Heart left ventricle (tissue), 16 donors: ENCODE measurements around the gene SCP2. TPM values are rescaled to one million over a fixed set of nuclear protein-coding genes. Genes with fewer than 3 reads are reported as not detected.

ENCODE experiments used
- ATAC-seq, 4 donors: fragments of 200-7000 bp; cut with Tn5 transposase; one replicate each; pipeline ENCODE4 v1.9.1; 2020 to 2022; ENCODE audit warnings: moderate library complexity in 4 of 4, mild to moderate bottlenecking in 3 of 4, moderate number of reproducible peaks in 1 of 4
- DNase-seq, 5 donors: peaks; one replicate each; pipeline ENCODE4 v3.0.0-alpha.2; 2020
- H3K27ac ChIP-seq, 12 donors: fragments of 200-600 bp; sonication (generic) in 4 of 12; one replicate each; pipeline versions ENCODE4 v1.5.0 to v1.8.0; 2016 to 2022; ENCODE audit warnings: mild to moderate bottlenecking in 2 of 12
- H3K27me3 ChIP-seq, 9 donors: fragments of 200-600 bp; sonication (generic) in 2 of 9; one replicate each; pipeline versions ENCODE4 v1.5.1 to v1.8.0; 2016 to 2022; ENCODE audit warnings: mild to moderate bottlenecking in 3 of 9
- H3K36me3 ChIP-seq, 9 donors: fragments of 200-600 bp; sonication (generic) in 2 of 9; one replicate each; pipeline versions ENCODE4 v1.5.0 to v1.8.0; 2018 to 2022; ENCODE audit warnings: mild to moderate bottlenecking in 2 of 9
- H3K4me1 ChIP-seq, 12 donors: fragments of 200-600 bp; sonication (generic) in 4 of 12; one replicate each; pipeline versions ENCODE4 v1.5.0 to v1.8.0; 2016 to 2022; ENCODE audit warnings: mild to moderate bottlenecking in 3 of 12
- H3K4me3 ChIP-seq, 12 donors: fragments of 200-600 bp; sonication (generic) in 4 of 12; one replicate each; pipeline versions ENCODE4 v1.5.0 to v1.8.0; 2017 to 2022; ENCODE audit warnings: mild to moderate bottlenecking in 9 of 12, moderate library complexity in 4 of 12
- H3K9me3 ChIP-seq, 12 donors: fragments of 200-600 bp; sonication (generic) in 4 of 12; one replicate each; pipeline versions ENCODE4 v1.5.0 to v1.8.0; 2016 to 2022; ENCODE audit warnings: mild to moderate bottlenecking in 1 of 12
- POLR2A ChIP-seq, 2 donors: fragments of 450-650 bp; IDR thresholded peaks; one replicate each; pipeline ENCODE4 v1.6.1; 2017; ENCODE audit warnings: antibody characterized with exemption in 2 of 2, mild to moderate bottlenecking in 2 of 2, moderate library complexity in 2 of 2
- WGBS, 4 donors: extraction: QIAGEN DNeasy Blood & Tissue Kit in 2 of 4; methylation state at CpG; one replicate each; pipeline versions ENCODE4 v1.1.5 to v1.1.7; 2013 to 2018; 5-methylcytosine and 5-hydroxymethylcytosine counted together
- intact Hi-C, 10 donors: fragments of 100-400 bp; cut with DNase I; formaldehyde crosslinking; loops; one replicate each; pipeline versions ENCODE4 v1.11.1 to v1.14.2; 2022
- polyA plus RNA-seq, 2 donors: library from polyadenylated mRNA; stranded (reverse); fragments of 200-250 nt; gene quantifications; one replicate each; pipeline ENCODE4 v1.2.3, GENCODE V29; 2013
- total RNA-seq, 9 donors: library from RNA; depleted of rRNA in 2 of 9; stranded (reverse); fragments of >200 nt in 2 of 9; fragmentation: NEBNext Ultra II Directional in 3 of 9; extraction: Animal tissue kit (Norgen Biotek cat#: 25700) in 3 of 9; gene quantifications; one replicate each; pipeline versions ENCODE4 v1.1.0 to v1.2.4, GENCODE V29; 2016 to 2023
- TF ChIP-seq, protein P1 (sequence below), 12 donors: fragments of 200-600 bp; sonication (generic) in 4 of 12; IDR thresholded peaks; one replicate each; pipeline versions ENCODE4 v1.5.0 to v1.8.0; 2018 to 2022; ENCODE audit warnings: antibody characterized with exemption in 12 of 12, mild to moderate bottlenecking in 5 of 12
- donor health status: ischemic (EF 13 %, LVEDD 7.1; RV severe dilation, severe dysfunction).
- donor health status: healthy with polysubstance abuse.
- donor health status: DM: no; HTN: yes; CAD: no.
- donor health status: DM: no; HTN: no; CAD: no.
- donor health status: ischemic (EF 25% LVEDD 6.9; RV normal size, moderate dysfunction).
- donor health status: ischemic (EF 25% LVEDD 5.7; RV mildly dilated, moderate dysfunction).
- donor health status: healthy.
- donor health status: DM: yes; HTN: yes; CAD: no.
- donor health status: ischemic (EF 35%, LVEDD 5.7; RV mildly dilated, moderate dysfunction).
- donor health status: nonischemic (EF 11% LVEDD 7.7; RV severe dilation, severe dysfunction).
- donor health status: DM: yes; HTN: yes; CAD: no.
- donor health status: PGD.
- donor health status: ischemic (EF 29% LVEDD 5.4; RV normal size, mild dysfunction).
- donor health status: nonischemic (EF 23%, LVEDD 6.1; RV moderate dilation, normal function).

Gene SCP2
- total and polyA plus RNA-seq, 11 donors = 83.4 to 143 (median 132) TPM

GRCh38 chr1:52913014-52913413 is 14.1 kb upstream of the SCP2 start:
- DNase-seq (no peak), ATAC-seq (no peak)
- Histone ChIP-seq H3K4me1 (peaks cover 0 to 33% (median 8%) of the 10 kb centered on the region in 12 donors), H3K36me3 (peaks cover 0 to 21% (median 3%) of the 10 kb centered on the region in 9 donors), H3K9me3 (no peaks in the 10 kb centered on the region), H3K27me3 (no peaks in the 10 kb centered on the region), H3K4me3 (no peak overlapping the region), H3K27ac (no peak overlapping the region)
- no peak for TF ChIP-seq POLR2A (IDR thresholded peaks at IDR 0.05)
- TF ChIP-seq, protein P1, sequence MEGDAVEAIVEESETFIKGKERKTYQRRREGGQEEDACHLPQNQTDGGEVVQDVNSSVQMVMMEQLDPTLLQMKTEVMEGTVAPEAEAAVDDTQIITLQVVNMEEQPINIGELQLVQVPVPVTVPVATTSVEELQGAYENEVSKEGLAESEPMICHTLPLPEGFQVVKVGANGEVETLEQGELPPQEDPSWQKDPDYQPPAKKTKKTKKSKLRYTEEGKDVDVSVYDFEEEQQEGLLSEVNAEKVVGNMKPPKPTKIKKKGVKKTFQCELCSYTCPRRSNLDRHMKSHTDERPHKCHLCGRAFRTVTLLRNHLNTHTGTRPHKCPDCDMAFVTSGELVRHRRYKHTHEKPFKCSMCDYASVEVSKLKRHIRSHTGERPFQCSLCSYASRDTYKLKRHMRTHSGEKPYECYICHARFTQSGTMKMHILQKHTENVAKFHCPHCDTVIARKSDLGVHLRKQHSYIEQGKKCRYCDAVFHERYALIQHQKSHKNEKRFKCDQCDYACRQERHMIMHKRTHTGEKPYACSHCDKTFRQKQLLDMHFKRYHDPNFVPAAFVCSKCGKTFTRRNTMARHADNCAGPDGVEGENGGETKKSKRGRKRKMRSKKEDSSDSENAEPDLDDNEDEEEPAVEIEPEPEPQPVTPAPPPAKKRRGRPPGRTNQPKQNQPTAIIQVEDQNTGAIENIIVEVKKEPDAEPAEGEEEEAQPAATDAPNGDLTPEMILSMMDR (IDR thresholded peaks at IDR 0.05) = no peak
- intact Hi-C loops = loop anchor here in 2 of 10 donors (10.0 kb wide), 2 partner anchors 208 to 272 kb away; no protein-coding TSS in a partner anchor
- WGBS, 4 donors = 85 to 92% (median 87%) methylated on average over 3 of the region's 3 CpGs

- no peak overlapping the region for H3K4me3 ChIP-seq
- peaks cover 0 to 17% (median 3%) of the 10 kb centered on the region in 9 donors for H3K36me3 ChIP-seq
- TF ChIP-seq, protein P1 (IDR thresholded peaks at IDR 0.05) = no peak
- TF ChIP-seq POLR2A (IDR thresholded peaks at IDR 0.05) = no peak
- no peak for DNase-seq
- 59 to 68% (median 63%) methylated on average over 8 of the region's 8 CpGs for WGBS, 4 donors
- peaks cover 0 to 33% (median 8%) of the 10 kb centered on the region in 12 donors for H3K4me1 ChIP-seq
- intact Hi-C loops = loop anchor here in 2 of 10 donors (10.0 kb wide), 2 partner anchors 209 to 271 kb away; no protein-coding TSS in a partner anchor
- H3K27me3 ChIP-seq = no peaks in the 10 kb centered on the region
- H3K9me3 ChIP-seq = no peaks in the 10 kb centered on the region
- no peak for ATAC-seq
- no peak overlapping the region for H3K27ac ChIP-seq
These were observed 13.5 kb upstream of the SCP2 start for GRCh38 chr1:52913537-52913936.

DNA sequence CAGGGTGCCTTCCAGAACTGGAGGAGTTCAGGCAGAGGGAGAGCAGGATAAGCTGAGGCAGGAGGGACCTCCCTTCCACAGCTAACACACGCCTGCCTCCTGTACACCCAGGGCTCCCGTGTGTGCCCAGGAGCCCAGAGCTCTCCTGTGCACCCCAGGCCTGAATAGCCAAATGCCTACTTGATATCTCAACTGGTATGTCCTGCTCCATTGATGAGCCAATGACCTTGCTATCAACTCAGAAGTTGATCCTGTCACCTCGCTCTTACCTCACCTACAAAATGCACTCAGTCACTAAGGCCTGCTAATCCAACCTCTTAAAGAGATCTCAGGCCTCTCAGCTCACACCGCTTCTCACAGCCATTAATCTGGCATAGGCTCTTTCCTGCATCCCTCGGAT is 12.6 kb upstream of the SCP2 start:
- no peak overlapping the region for H3K4me3 ChIP-seq
- DNase-seq (no peak), ATAC-seq (no peak)
- 72 to 82% (median 80%) methylated on average over 3 to 5 of the region's 5 CpGs for WGBS, 4 donors
- intact Hi-C loops = loop anchor here in 2 of 10 donors (10.0 kb wide), 2 partner anchors 210 to 270 kb away; no protein-coding TSS in a partner anchor
- H3K36me3 ChIP-seq = peaks cover 0 to 15% (median 3%) of the 10 kb centered on the region in 9 donors
- no peak overlapping the region for H3K27ac ChIP-seq
- peaks cover 0 to 33% (median 10%) of the 10 kb centered on the region in 12 donors for H3K4me1 ChIP-seq
- TF ChIP-seq, protein P1 (IDR thresholded peaks at IDR 0.05) = no peak
- no peak for TF ChIP-seq POLR2A (IDR thresholded peaks at IDR 0.05)
- H3K9me3 ChIP-seq = no peaks in the 10 kb centered on the region
- no peaks in the 10 kb centered on the region for H3K27me3 ChIP-seq

DNA sequence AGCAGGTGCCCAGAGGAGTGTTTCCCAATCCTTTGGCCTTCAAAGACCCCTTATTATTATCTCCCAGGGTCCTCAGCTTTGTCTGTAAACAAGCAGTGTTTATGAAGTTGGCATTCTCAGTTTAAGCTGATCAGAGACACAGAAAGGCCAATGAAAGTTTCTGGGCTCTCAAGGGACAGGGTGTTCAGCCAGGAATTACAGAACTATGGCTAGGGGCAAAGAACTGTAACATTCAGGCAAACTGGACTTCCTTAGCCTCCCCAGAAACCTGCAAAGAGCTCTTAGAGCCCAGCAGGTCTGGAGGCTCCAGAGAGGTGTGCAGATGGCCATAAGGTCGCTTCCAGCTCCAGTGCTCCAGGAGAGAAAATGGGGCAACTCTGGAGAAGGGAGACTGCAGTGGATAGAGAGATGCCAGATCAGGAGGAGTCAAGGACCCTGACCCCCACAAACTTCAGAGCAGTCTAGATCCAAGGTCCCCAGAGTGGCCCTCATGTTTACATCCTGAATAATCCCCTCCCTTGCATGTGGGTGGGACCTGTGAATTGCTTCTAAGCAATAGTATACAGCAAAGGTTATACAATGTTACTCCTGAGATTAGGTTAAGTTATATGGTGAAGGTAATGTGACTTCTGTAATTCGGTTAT is 11.7 kb upstream of the SCP2 start:
- Histone ChIP-seq H3K4me1 (peaks cover 0 to 33% (median 12%) of the 10 kb centered on the region in 12 donors), H3K27me3 (no peaks in the 10 kb centered on the region), H3K36me3 (peaks cover 0 to 12% (median 0%) of the 10 kb centered on the region in 9 donors), H3K27ac (peak overlapping the region in 3 of 12 donors; percentile 27 to 54 (median 29)), H3K4me3 (no peak overlapping the region), H3K9me3 (no peaks in the 10 kb centered on the region)
- TF ChIP-seq, protein P1 (IDR thresholded peaks at IDR 0.05) = no peak
- no peak for TF ChIP-seq POLR2A (IDR thresholded peaks at IDR 0.05)
- ATAC-seq (peak in 1 of 4 donors; percentile 4), DNase-seq (no peak)
- WGBS, 4 donors = 91 to 96% (median 96%) methylated on average over 2 of the region's 2 CpGs
- intact Hi-C loops = loop anchor here in 2 of 10 donors (10.0 kb wide), 2 partner anchors 211 to 269 kb away; no protein-coding TSS in a partner anchor
